Measurements from ENCODE around the gene NECTIN2. TPM values are rescaled to one million over a fixed set of nuclear protein-coding genes. Genes with fewer than 3 reads are reported as not detected.

The NECTIN2 gene
- total RNA-seq, 1 donor from 2014 or later = 302 TPM

GRCh38 chr19:44840811-44841210, 5.3 kb upstream of the NECTIN2 start:
- H3K4me1 Mint-ChIP-seq (ENCODE audit: low read depth, unreplicated experiment) = peaks cover 3% of the 10 kb centered on the region

GRCh38 chr19:44841231-44841630, 4.9 kb upstream of the NECTIN2 start:
- H3K4me1 Mint-ChIP-seq (ENCODE audit: low read depth, unreplicated experiment) = peaks cover 3% of the 10 kb centered on the region
- no peak overlapping the region for H3K27ac Mint-ChIP-seq (ENCODE audit: unreplicated experiment)
- Histone ChIP-seq H3K4me2 (ENCODE audit: low read length) (no peak overlapping the region), H3K4me3 (ENCODE audit: insufficient read depth, low read depth, low read length) (no peak overlapping the region), H2AFZ (ENCODE audit: low read depth, low read length) (no peak overlapping the region), H3K9ac (ENCODE audit: low read length) (no peak overlapping the region), H3K9me3 (ENCODE audit: insufficient read depth, low read depth, low read length) (no peaks in the 10 kb centered on the region), H4K20me1 (ENCODE audit: insufficient read depth, low read length) (no peaks in the 10 kb centered on the region), H3K36me3 (ENCODE audit: insufficient read depth, low read length) (no peaks in the 10 kb centered on the region), H3K27ac (ENCODE audit: low read depth, low read length) (no peak overlapping the region), H3K27me3 (ENCODE audit: insufficient read depth, low read length) (peaks cover 2% of the 10 kb centered on the region), H3K4me1 (ENCODE audit: insufficient read depth, low read length) (peaks cover 3% of the 10 kb centered on the region), H3K79me2 (ENCODE audit: insufficient read depth, low read length) (peaks cover 1% of the 10 kb centered on the region)
- no peaks in the 10 kb centered on the region for H3K36me3 Mint-ChIP-seq (ENCODE audit: low read depth, unreplicated experiment)
- no peak overlapping the region for H3K4me3 Mint-ChIP-seq (ENCODE audit: unreplicated experiment)
- TF ChIP-seq CTCF (IDR thresholded peaks at IDR 0.05; ENCODE audit: insufficient read depth, low read depth, low read length) (no peak), EZH2 (IDR thresholded peaks at IDR 0.05; ENCODE audit: insufficient read depth, low read length) (no peak)
- peaks cover 7% of the 10 kb centered on the region for H3K27me3 Mint-ChIP-seq (ENCODE audit: low read depth, unreplicated experiment)
- no peaks in the 10 kb centered on the region for H3K9me3 Mint-ChIP-seq (ENCODE audit: unreplicated experiment)
- FAIRE-seq (no peak), DNase-seq (ENCODE audit: low read depth) (no peak)

More at GRCh38 chr19:44840811-44841210, 5.3 kb upstream of the NECTIN2 start:
- Histone ChIP-seq H3K4me2 (ENCODE audit: low read length) (no peak overlapping the region), H3K4me1 (ENCODE audit: insufficient read depth, low read length) (peaks cover 3% of the 10 kb centered on the region), H3K79me2 (ENCODE audit: insufficient read depth, low read length) (no peaks in the 10 kb centered on the region), H2AFZ (ENCODE audit: low read depth, low read length) (no peak overlapping the region), H3K9me3 (ENCODE audit: insufficient read depth, low read depth, low read length) (no peaks in the 10 kb centered on the region), H3K4me3 (ENCODE audit: insufficient read depth, low read depth, low read length) (no peak overlapping the region), H3K9ac (ENCODE audit: low read length) (no peak overlapping the region), H3K36me3 (ENCODE audit: insufficient read depth, low read length) (no peaks in the 10 kb centered on the region), H4K20me1 (ENCODE audit: insufficient read depth, low read length) (no peaks in the 10 kb centered on the region), H3K27ac (ENCODE audit: low read depth, low read length) (no peak overlapping the region), H3K27me3 (ENCODE audit: insufficient read depth, low read length) (peaks cover 2% of the 10 kb centered on the region)
- H3K4me3 Mint-ChIP-seq (ENCODE audit: unreplicated experiment) = no peak overlapping the region
- FAIRE-seq (no peak), DNase-seq (ENCODE audit: low read depth) (no peak)
- no peaks in the 10 kb centered on the region for H3K9me3 Mint-ChIP-seq (ENCODE audit: unreplicated experiment)
- H3K36me3 Mint-ChIP-seq (ENCODE audit: low read depth, unreplicated experiment) = no peaks in the 10 kb centered on the region
- H3K27me3 Mint-ChIP-seq (ENCODE audit: low read depth, unreplicated experiment) = peaks cover 9% of the 10 kb centered on the region
- no peak overlapping the region for H3K27ac Mint-ChIP-seq (ENCODE audit: unreplicated experiment)
- TF ChIP-seq CTCF (IDR thresholded peaks at IDR 0.05; ENCODE audit: insufficient read depth, low read depth, low read length) = no peak
- no peak for TF ChIP-seq EZH2 (IDR thresholded peaks at IDR 0.05; ENCODE audit: insufficient read depth, low read length)

- peak overlapping the region; percentile 73 for H3K9ac ChIP-seq (ENCODE audit: low read length)
- H3K27ac Mint-ChIP-seq (ENCODE audit: unreplicated experiment) = peak overlapping the region; percentile 95
- FAIRE-seq = no peak
Measured at GRCh38 chr19:44845286-44845611, 848 bp upstream of the NECTIN2 start.

More at GRCh38 chr19:44845286-44845611, 848 bp upstream of the NECTIN2 start:
- H3K4me1 Mint-ChIP-seq (ENCODE audit: low read depth, unreplicated experiment) = peaks cover 17% of the 10 kb centered on the region
- no peak for DNase-seq (ENCODE audit: low read depth)
- H3K4me3 Mint-ChIP-seq (ENCODE audit: unreplicated experiment) = peak overlapping the region; percentile 99
- Histone ChIP-seq H3K79me2 (ENCODE audit: insufficient read depth, low read length) (peaks cover 42% of the 10 kb centered on the region), H2AFZ (ENCODE audit: low read depth, low read length) (peak overlapping the region; percentile 95), H3K27me3 (ENCODE audit: insufficient read depth, low read length) (no peaks in the 10 kb centered on the region), H3K9me3 (ENCODE audit: insufficient read depth, low read depth, low read length) (no peaks in the 10 kb centered on the region), H3K27ac (ENCODE audit: low read depth, low read length) (peak overlapping the region; percentile 33), H3K4me1 (ENCODE audit: insufficient read depth, low read length) (peaks cover 24% of the 10 kb centered on the region), H3K36me3 (ENCODE audit: insufficient read depth, low read length) (no peaks in the 10 kb centered on the region), H4K20me1 (ENCODE audit: insufficient read depth, low read length) (peaks cover 33% of the 10 kb centered on the region), H3K4me3 (ENCODE audit: insufficient read depth, low read depth, low read length) (peak overlapping the region; percentile 58), H3K4me2 (ENCODE audit: low read length) (peak overlapping the region; percentile 92)
- peaks cover 6% of the 10 kb centered on the region for H3K36me3 Mint-ChIP-seq (ENCODE audit: low read depth, unreplicated experiment)
- H3K27me3 Mint-ChIP-seq (ENCODE audit: low read depth, unreplicated experiment) = no peaks in the 10 kb centered on the region
- TF ChIP-seq EZH2 (IDR thresholded peaks at IDR 0.05; ENCODE audit: insufficient read depth, low read length) = no peak
- no peak for TF ChIP-seq CTCF (IDR thresholded peaks at IDR 0.05; ENCODE audit: insufficient read depth, low read depth, low read length)
- H3K9me3 Mint-ChIP-seq (ENCODE audit: unreplicated experiment) = no peaks in the 10 kb centered on the region

Data from astrocyte (in vitro differentiated cells and primary cell).